Suprapubic skin (tissue), 3 donors: ENCODE measurements around the gene ZMAT5.

ENCODE experiments used
- CTCF ChIP-seq, 2 donors: fragments of 200-600 bp in 1 of 2; fragments of 450-650 bp in 1 of 2; sonication (generic) in 1 of 2; IDR thresholded peaks; one replicate each; pipeline ENCODE4 v1.5.1; 2016 to 2019; ENCODE audit warnings: antibody characterized with exemption in 2 of 2, mild to moderate bottlenecking in 1 of 2, moderate library complexity in 1 of 2
- POLR2AphosphoS5 ChIP-seq, 3 donors: sonication (generic); formaldehyde crosslinking; IDR thresholded peaks; one replicate each; pipeline ENCODE4 v1.6.1; 2017; ENCODE audit warnings: antibody characterized with exemption in 3 of 3

DNA sequence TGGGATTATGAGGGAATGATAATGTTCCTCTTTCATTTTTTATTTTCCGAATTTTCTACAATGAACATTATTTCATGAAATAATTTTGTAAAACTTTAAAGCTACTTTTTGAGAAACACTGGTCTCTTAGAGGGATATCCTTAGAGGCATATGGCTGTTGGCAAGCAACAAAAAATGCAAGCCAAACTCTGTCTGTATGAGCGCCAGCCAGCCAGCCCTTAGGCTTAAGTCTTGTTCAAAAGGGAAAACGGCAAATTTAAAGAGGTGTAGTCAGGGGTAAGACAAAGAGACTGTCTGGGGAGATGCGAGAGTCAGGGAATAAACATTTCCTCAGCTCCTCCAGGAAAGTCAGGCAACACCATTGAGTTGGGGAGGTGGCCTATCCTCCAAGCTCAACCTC, 48.8 kb upstream of the ZMAT5 start:
- TF ChIP-seq CTCF (IDR thresholded peaks at IDR 0.05) (no peak), POLR2AphosphoS5 (IDR thresholded peaks at IDR 0.05) (no peak)
